H1 (cell line): ENCODE data around the gene PLCL1. TPM values are rescaled to one million over a fixed set of nuclear protein-coding genes. Genes with fewer than 3 reads are reported as not detected.

Experiments
- CTCF ChIA-PET: fragments of 300-600 bp; sonication (Branson Sonifier 250); formaldehyde crosslinking; loops from one replicate; lab custom pipeline; 2021; ENCODE audit not compliant: partially characterized antibody; lab: Charles Lee
- POLR2A ChIA-PET: fragments of 300-600 bp; sonication (Branson Sonifier 250); formaldehyde crosslinking; loops from one replicate; lab custom pipeline; 2021; ENCODE audit warnings: inconsistent platforms; ENCODE audit not compliant: partially characterized antibody; lab: Charles Lee
- DNase-seq, 2 experiments: peaks; one replicate each; pipeline versions ENCODE4 v3.0.0 to v3.0.0-alpha.2; 2010 to 2022; ENCODE audit warnings: low spot score in 2 of 2, low read depth in 1 of 2, mixed read lengths in 1 of 2
- FAIRE-seq: peaks from 2 replicates; lab custom pipeline; 2011; peaks lifted over from hg19 to GRCh38; lab: Jason Lieb, UNC
- H2AFZ ChIP-seq: 2 replicates; pipeline ENCODE4 v1.8.1; 2012; ENCODE audit warnings: low read length, inconsistent platforms
- H2AK5ac ChIP-seq: 2 replicates; pipeline ENCODE4 v1.6.1; 2013; ENCODE audit warnings: low read depth, low read length
- H2BK120ac ChIP-seq: replicated peaks from 2 replicates; pipeline ENCODE3; 2013; ENCODE audit warnings: low read depth, low read length, inconsistent platforms
- H2BK12ac ChIP-seq: 2 replicates; pipeline ENCODE4 v1.6.1; 2013; ENCODE audit warnings: low read depth, low read length
- H2BK15ac ChIP-seq: 2 replicates; pipeline ENCODE4 v1.6.1; 2013; ENCODE audit warnings: low read length
- H2BK20ac ChIP-seq: 2 replicates; pipeline ENCODE4 v1.6.1; 2013; ENCODE audit warnings: low read length
- H2BK5ac ChIP-seq: 2 replicates; pipeline ENCODE4 v1.6.1; 2013; ENCODE audit warnings: low read depth, low read length
- H3K14ac ChIP-seq: 2 replicates; pipeline ENCODE4 v1.6.1; 2013; ENCODE audit warnings: inconsistent platforms; ENCODE audit not compliant: insufficient read length
- H3K18ac ChIP-seq: 2 replicates; pipeline ENCODE4 v1.6.1; 2013; ENCODE audit warnings: low read length; ENCODE audit errors: extremely low read depth
- H3K23ac ChIP-seq: 2 replicates; pipeline ENCODE4 v1.6.1; 2013; ENCODE audit warnings: inconsistent platforms; ENCODE audit not compliant: insufficient read length
- H3K23me2 ChIP-seq: 2 replicates; pipeline ENCODE4 v1.6.1; 2013; ENCODE audit warnings: low read depth, low read length
- H3K27ac ChIP-seq: 2 replicates; pipeline ENCODE4 v1.6.1; 2011; ENCODE audit warnings: low read depth, low read length, inconsistent platforms
- H3K27me3 ChIP-seq, 4 experiments: replicated peaks in 1 of 4; 1 replicate in 1 of 4; 2 replicates in 3 of 4; pipeline versions ENCODE4 v1.6.1 to v1.8.1; 2011 to 2013; ENCODE audit warnings: low read length in 3 of 4, mild to moderate bottlenecking in 3 of 4, inconsistent platforms in 2 of 4, mixed read lengths in 2 of 4, moderate library complexity in 1 of 4; ENCODE audit not compliant: control insufficient read depth in 3 of 4, insufficient read depth in 3 of 4; ENCODE audit errors: extremely low read depth in 1 of 4
- H3K36me3 ChIP-seq, 4 experiments: 2 replicates each; pipeline versions ENCODE4 v1.6.1 to v1.8.1; 2011 to 2013; ENCODE audit warnings: mild to moderate bottlenecking in 4 of 4, low read length in 3 of 4, moderate library complexity in 2 of 4, control low read depth in 1 of 4, inconsistent platforms in 1 of 4; ENCODE audit not compliant: insufficient read depth in 4 of 4, control insufficient read depth in 2 of 4
- H3K4ac ChIP-seq: replicated peaks from 2 replicates; pipeline ENCODE3; 2013; ENCODE audit warnings: low read length, low read depth, mixed read lengths, inconsistent platforms; ENCODE audit not compliant: insufficient read length
- H3K4me1 ChIP-seq, 4 experiments: replicated peaks in 1 of 4; 1 replicate in 1 of 4; 2 replicates in 3 of 4; pipeline versions ENCODE4 v1.6.1 to v1.8.1; 2011 to 2013; ENCODE audit warnings: low read length in 3 of 4, inconsistent platforms in 2 of 4, mixed read lengths in 1 of 4; ENCODE audit not compliant: insufficient read depth in 4 of 4, control insufficient read depth in 3 of 4
- H3K4me2 ChIP-seq, 2 experiments: 2 replicates each; pipeline versions ENCODE4 v1.6.1 to v1.8.1; 2011 to 2013; ENCODE audit warnings: low read depth in 2 of 2, low read length in 2 of 2, control low read depth in 1 of 2, inconsistent platforms in 1 of 2, mild to moderate bottlenecking in 1 of 2; ENCODE audit not compliant: insufficient read depth in 1 of 2
- H3K4me3 ChIP-seq, 4 experiments: fragments of 200-600, 300-600 bp in 1 of 4; sonication (generic), shearing (Covaris generic), sonication (Bioruptor Twin) in 1 of 4; 2 replicates each; pipeline versions ENCODE4 v1.5.1 to v1.8.1; 2011 to 2016; ENCODE audit warnings: low read length in 4 of 4, low read depth in 3 of 4, control low read depth in 2 of 4, inconsistent platforms in 2 of 4, mild to moderate bottlenecking in 2 of 4, mixed read lengths in 1 of 4, moderate library complexity in 1 of 4; ENCODE audit not compliant: insufficient read depth in 2 of 4; ENCODE audit errors: extremely low read depth in 1 of 4
- H3K56ac ChIP-seq: replicated peaks from 2 replicates; pipeline ENCODE3; 2013; ENCODE audit warnings: low read depth, mild to moderate bottlenecking, mixed read lengths, low read length, inconsistent platforms; ENCODE audit not compliant: insufficient read length
- H3K79me1 ChIP-seq: 2 replicates; pipeline ENCODE4 v1.6.1; 2013; ENCODE audit warnings: low read depth, low read length, control low read depth
- H3K79me2 ChIP-seq, 2 experiments: 2 replicates each; pipeline versions ENCODE4 v1.6.1 to v1.8.1; 2012 to 2013; ENCODE audit warnings: low read length in 2 of 2, mild to moderate bottlenecking in 2 of 2, inconsistent platforms in 1 of 2; ENCODE audit not compliant: insufficient read depth in 2 of 2, control insufficient read depth in 1 of 2
- H3K9ac ChIP-seq, 4 experiments: replicated peaks in 1 of 4; 1 replicate in 1 of 4; 2 replicates in 3 of 4; pipeline versions ENCODE4 v1.6.1 to v1.8.1; 2011 to 2013; ENCODE audit warnings: low read depth in 3 of 4, low read length in 3 of 4, control low read depth in 2 of 4, mild to moderate bottlenecking in 2 of 4, moderate library complexity in 2 of 4, inconsistent platforms in 1 of 4; ENCODE audit errors: extremely low read depth in 1 of 4
- H3K9me3 ChIP-seq, 2 experiments: 2 replicates each; pipeline versions ENCODE4 v1.6.1 to v1.8.1; 2012 to 2013; ENCODE audit warnings: mild to moderate bottlenecking in 2 of 2, moderate library complexity in 2 of 2, control low read depth in 1 of 2, inconsistent platforms in 1 of 2, low read depth in 1 of 2, low read length in 1 of 2, mixed read lengths in 1 of 2; ENCODE audit not compliant: insufficient read depth in 2 of 2
- H4K20me1 ChIP-seq, 2 experiments: replicated peaks in 1 of 2; 2 replicates each; pipeline versions ENCODE3 to v1.8.1; 2011 to 2013; ENCODE audit warnings: inconsistent platforms in 2 of 2, low read length in 2 of 2, mild to moderate bottlenecking in 1 of 2; ENCODE audit not compliant: insufficient read depth in 2 of 2, control insufficient read depth in 1 of 2
- H4K5ac ChIP-seq: 2 replicates; pipeline ENCODE4 v1.6.1; 2013; ENCODE audit warnings: low read length, low read depth, mixed read lengths, inconsistent platforms; ENCODE audit not compliant: insufficient read length
- H4K8ac ChIP-seq: 2 replicates; pipeline ENCODE4 v1.8.0; 2013; ENCODE audit warnings: mild to moderate bottlenecking, moderate library complexity, low read length, inconsistent platforms; ENCODE audit not compliant: insufficient read depth; ENCODE audit errors: extremely low read depth
- H4K91ac ChIP-seq: replicated peaks from 2 replicates; pipeline ENCODE3; 2013; ENCODE audit warnings: low read length, mixed read lengths, inconsistent platforms; ENCODE audit not compliant: insufficient read length
- CHD2 ChIP-seq: IDR thresholded peaks from 2 replicates; pipeline ENCODE4 v1.6.1; 2012; ENCODE audit warnings: low read length, improper control_type of control experiment
- HDAC6 ChIP-seq: IDR thresholded peaks from one replicate; pipeline ENCODE4 v1.7.1; 2012; ENCODE audit warnings: low read depth, mild to moderate bottlenecking, inconsistent platforms, low read length, moderate library complexity
- KDM1A ChIP-seq: fragments of 200-600, 300-600 bp; sonication (generic); IDR thresholded peaks from 2 replicates; pipeline ENCODE4 v1.7.1; 2016; ENCODE audit warnings: mild to moderate bottlenecking, low read length, borderline replicate concordance
- RFX5 ChIP-seq: IDR thresholded peaks from 2 replicates; pipeline ENCODE4 v1.6.1; 2011; ENCODE audit warnings: low read depth, low read length, improper control_type of control experiment, borderline replicate concordance
- SAP30 ChIP-seq: fragments of 300-600 bp; sonication (generic); IDR thresholded peaks from 2 replicates; pipeline ENCODE4 v1.7.1; 2012; ENCODE audit warnings: low read length, moderate library complexity, mild to moderate bottlenecking, inconsistent platforms; ENCODE audit not compliant: insufficient read depth, insufficient replicate concordance
- SP2 ChIP-seq: IDR thresholded peaks from 2 replicates; pipeline ENCODE4 v1.6.1; 2012; ENCODE audit warnings: mild to moderate bottlenecking, low read length, inconsistent platforms
- WGBS, 2 experiments: shearing (Covaris generic) in 1 of 2; methylation state at CpG; one replicate each; pipeline versions ENCODE4 v1.1.6 to v1.1.7; 2013 to 2015; ENCODE audit warnings: low lambda C conversion rate in 2 of 2, mixed read lengths in 2 of 2, inconsistent platforms in 1 of 2, low coverage in 1 of 2, missing lambda C conversion rate in 1 of 2; ENCODE audit not compliant: insufficient replicate concordance in 2 of 2, insufficient coverage in 1 of 2, insufficient read length in 1 of 2; ENCODE audit errors: extremely low coverage in 1 of 2, missing lambda C conversion rate in 1 of 2; 5-methylcytosine and 5-hydroxymethylcytosine counted together
- polyA plus RNA-seq, 7 experiments: library from polyadenylated mRNA; depleted of rRNA in 3 of 7; stranded (reverse) in 5 of 7; unstranded in 2 of 7; fragments of >200 nt in 5 of 7; fragments of 200-250 nt in 2 of 7; gene quantifications; 1 replicate in 5 of 7; 2 replicates in 1 of 7; 4 replicates in 1 of 7; pipeline versions ENCODE4 v1.2.1 to v1.2.3, GENCODE V29; 2011 to 2013; ENCODE audit warnings: missing spikeins in 2 of 7, mixed read lengths in 2 of 7
- total RNA-seq: library from RNA; stranded (reverse); fragmentation: NEBNext Ultra II Directional; extraction: Animal tissue kit (Norgen Biotek cat#: 25700); gene quantifications from 2 replicates; pipeline ENCODE4 v1.2.1, GENCODE V29; 2021
- TF ChIP-seq, protein P1 (sequence below): IDR thresholded peaks from 2 replicates; pipeline ENCODE4 v1.6.1; 2012; ENCODE audit warnings: inconsistent platforms
- TF ChIP-seq, protein P2 (sequence below): IDR thresholded peaks from 2 replicates; pipeline ENCODE4 v1.6.1; 2011; ENCODE audit warnings: low read length, improper control_type of control experiment

PLCL1 gene
- total and polyA plus RNA-seq, 2 of the 8 experiments (the other 6 are each of a cell fraction or from before 2014, with no cell fraction given), result not detected

DNA sequence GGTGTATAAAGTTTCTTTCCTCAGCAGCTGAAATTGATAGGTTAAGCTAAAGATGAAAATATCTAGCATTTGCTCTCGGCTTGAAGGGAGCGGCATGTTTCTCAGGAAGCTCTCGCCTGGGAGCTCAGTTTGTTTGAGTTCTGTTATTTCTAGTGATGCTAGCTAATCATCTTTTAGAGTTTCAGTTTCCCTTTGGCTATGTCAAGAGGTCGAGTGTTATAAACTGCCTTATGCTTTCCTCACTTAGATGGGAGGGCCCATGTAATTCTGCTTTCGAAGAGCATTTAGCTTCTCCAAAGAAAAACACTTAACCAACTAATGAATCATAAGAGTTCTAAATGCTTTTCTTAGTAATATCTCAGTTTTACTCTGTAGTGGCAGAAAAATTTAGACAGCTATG, 33.6 kb downstream of the PLCL1 start:
- H3K36me3 ChIP-seq, result no peaks in the 10 kb centered on the region
- no peak overlapping the region for H3K18ac ChIP-seq
- no peak overlapping the region for H2BK5ac ChIP-seq
- no peak overlapping the region for H3K4me2 ChIP-seq
- 92% methylated on average over 5 of the region's 5 CpGs; no CpG with 5 or more reads in 1 of the 2 experiments for WGBS, 2 experiments
- no peak overlapping the region for H2AFZ ChIP-seq
- no peak overlapping the region for H2BK15ac ChIP-seq
- H3K4ac ChIP-seq, result no peak overlapping the region
- DNase-seq, result no peak
- H4K20me1 ChIP-seq, result no peaks in the 10 kb centered on the region
- no peak for FAIRE-seq
- H2BK20ac ChIP-seq, result no peak overlapping the region
- H3K23me2 ChIP-seq, result no peaks in the 10 kb centered on the region
- H3K4me3 ChIP-seq, result no peak overlapping the region
- no peaks in the 10 kb centered on the region for H3K4me1 ChIP-seq
- H4K5ac ChIP-seq, result no peak overlapping the region
- no peaks in the 10 kb centered on the region for H3K9me3 ChIP-seq
- no peak overlapping the region for H3K9ac ChIP-seq
- ChIA-PET CTCF (interaction anchor here (0.7 to 3.3 kb wide), 8 partner anchors 11 to 298 kb away, joined by 3 to 14 read pairs (median 3); no protein-coding TSS in a partner anchor), POLR2A (no interaction called here)
- no peak overlapping the region for H2BK120ac ChIP-seq
- H4K91ac ChIP-seq, result no peak overlapping the region
- no peak overlapping the region for H3K14ac ChIP-seq
- no peak overlapping the region for H3K27ac ChIP-seq
- H3K79me1 ChIP-seq, result no peaks in the 10 kb centered on the region
- H4K8ac ChIP-seq, result no peak overlapping the region
- no peak overlapping the region for H3K23ac ChIP-seq
- no peak overlapping the region for H2AK5ac ChIP-seq
- no peak overlapping the region for H2BK12ac ChIP-seq
- H3K56ac ChIP-seq, result no peak overlapping the region
- no peaks in the 10 kb centered on the region for H3K27me3 ChIP-seq
- H3K79me2 ChIP-seq, result no peaks in the 10 kb centered on the region
- TF ChIP-seq HDAC6 (no peak), SP2 (no peak), RFX5 (no peak), CHD2 (no peak), KDM1A (no peak), SAP30 (no peak)
- TF ChIP-seq, protein P1, sequence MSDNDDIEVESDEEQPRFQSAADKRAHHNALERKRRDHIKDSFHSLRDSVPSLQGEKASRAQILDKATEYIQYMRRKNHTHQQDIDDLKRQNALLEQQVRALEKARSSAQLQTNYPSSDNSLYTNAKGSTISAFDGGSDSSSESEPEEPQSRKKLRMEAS, result no peak
- TF ChIP-seq, protein P2, sequence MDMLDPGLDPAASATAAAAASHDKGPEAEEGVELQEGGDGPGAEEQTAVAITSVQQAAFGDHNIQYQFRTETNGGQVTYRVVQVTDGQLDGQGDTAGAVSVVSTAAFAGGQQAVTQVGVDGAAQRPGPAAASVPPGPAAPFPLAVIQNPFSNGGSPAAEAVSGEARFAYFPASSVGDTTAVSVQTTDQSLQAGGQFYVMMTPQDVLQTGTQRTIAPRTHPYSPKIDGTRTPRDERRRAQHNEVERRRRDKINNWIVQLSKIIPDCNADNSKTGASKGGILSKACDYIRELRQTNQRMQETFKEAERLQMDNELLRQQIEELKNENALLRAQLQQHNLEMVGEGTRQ, result no peak
